GM19324 (cell line): ENCODE measurements around the gene CYTH3.
"Not testable (repeated sequence)": the region's sequence is repeated elsewhere in the genome, so short reads cannot be mapped to it uniquely, and the experiment has no call there.

ENCODE experiments used
- ATAC-seq: cut with Tn5 transposase; IDR thresholded peaks from one replicate; pipeline ENCODE4 v1.9.1; 2021; ENCODE audit warnings: mild to moderate bottlenecking, moderate library complexity; ENCODE audit not compliant: unreplicated experiment, low FRiP score

Gene CYTH3

DNA sequence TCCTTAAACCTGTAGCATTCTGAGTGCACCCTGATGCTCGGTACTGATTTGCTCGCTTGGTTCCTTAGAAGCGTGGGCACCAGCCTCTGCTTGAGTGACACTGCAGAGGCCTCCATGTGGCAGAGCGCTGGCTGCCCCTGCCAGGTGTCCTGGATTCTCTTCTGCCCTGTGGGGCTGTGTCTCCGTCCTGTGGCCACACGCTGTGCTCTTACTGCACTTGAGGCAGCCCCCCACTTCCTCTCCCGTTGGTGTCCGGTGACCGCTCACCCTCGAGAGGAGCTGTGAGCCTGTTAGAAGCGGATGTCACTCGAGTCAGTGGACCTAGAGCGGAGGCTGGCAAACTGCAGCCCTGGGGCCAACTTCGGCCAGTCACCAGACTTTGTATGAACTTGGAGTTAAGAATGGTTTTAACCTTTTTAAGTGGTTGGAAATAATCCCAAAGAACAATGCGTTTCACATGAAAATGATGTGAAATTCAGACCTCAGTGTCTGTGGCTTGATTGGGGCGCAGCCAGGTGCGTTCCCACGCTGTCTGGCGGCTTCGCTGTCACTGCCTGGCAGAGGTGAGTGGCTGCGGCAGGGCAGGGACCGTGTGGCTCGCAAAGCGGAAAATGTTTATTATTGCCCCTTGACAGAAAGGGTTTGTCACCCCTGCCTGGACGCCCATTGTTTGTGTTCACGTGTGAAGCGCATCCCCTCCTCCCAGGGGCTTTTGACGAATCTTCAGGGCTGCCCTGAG is 114.6 kb downstream of the CYTH3 start:
- no peak for ATAC-seq

DNA sequence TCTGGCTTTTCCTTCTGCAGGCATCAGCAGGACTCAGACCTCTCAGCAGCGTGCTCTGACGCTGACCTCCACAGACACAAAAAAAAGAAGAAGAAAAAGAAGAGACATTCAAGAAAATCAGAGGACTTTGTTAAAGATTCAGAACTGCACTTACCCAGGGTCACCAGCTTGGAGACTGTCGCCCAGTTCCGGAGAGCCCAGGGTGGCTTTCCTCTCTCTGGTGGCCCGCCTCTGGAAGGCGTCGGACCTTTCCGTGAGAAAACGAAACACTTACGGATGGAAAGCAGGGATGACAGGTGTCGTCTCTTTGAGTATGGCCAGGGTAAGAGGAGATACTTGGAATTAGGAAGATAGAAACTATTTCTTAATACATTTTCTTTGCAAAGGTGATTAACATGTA is 115.7 kb downstream of the CYTH3 start:
- ATAC-seq: no peak

DNA sequence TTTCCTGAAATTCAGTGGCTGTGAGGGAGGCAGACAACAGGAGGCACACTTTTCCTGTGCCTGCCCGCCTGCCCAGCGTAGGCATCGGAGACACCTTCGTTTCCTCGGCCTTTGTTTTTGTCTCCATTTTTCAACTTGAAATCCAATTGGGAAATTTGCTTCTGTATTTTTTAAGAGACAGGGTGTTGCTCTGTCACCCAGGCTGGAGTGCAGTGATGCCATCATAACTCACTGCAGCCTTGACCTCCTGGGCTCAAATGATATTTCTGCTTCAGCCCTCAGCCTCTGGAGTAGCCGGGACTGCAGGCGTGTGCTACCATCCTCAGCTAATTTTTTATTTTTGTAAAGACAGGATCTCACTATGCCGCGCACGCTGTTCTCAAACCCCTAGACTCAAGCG is 116.8 kb downstream of the CYTH3 start:
- no peak for ATAC-seq

DNA sequence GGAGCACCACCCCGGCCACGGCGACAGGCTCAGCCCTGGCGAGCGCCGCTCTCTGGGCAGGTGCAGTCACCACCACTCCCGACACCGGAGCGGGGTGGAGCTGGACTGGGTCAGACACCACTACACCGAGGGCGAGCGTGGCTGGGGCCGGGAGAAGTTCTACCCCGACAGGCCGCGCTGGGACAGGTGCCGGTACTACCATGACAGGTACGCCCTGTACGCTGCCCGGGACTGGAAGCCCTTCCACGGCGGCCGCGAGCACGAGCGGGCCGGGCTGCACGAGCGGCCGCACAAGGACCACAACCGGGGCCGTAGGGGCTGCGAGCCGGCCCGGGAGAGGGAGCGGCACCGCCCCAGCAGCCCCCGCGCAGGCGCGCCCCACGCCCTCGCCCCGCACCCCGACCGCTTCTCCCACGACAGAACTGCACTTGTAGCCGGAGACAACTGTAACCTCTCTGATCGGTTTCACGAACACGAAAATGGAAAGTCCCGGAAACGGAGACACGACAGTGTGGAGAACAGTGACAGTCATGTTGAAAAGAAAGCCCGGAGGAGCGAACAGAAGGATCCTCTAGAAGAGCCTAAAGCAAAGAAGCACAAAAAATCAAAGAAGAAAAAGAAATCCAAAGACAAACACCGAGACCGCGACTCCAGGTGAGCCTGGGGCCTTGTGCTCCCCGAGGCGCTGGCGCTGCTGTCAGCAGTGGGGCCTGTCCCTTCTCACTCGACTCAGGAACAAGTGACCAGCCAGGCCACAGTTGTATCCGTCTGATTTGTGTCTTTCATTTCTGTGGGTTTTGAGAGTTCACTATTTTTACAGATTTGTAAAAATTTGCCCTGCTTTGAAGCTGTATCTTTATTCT is 117.7 kb downstream of the CYTH3 start:
- no peak for ATAC-seq

DNA sequence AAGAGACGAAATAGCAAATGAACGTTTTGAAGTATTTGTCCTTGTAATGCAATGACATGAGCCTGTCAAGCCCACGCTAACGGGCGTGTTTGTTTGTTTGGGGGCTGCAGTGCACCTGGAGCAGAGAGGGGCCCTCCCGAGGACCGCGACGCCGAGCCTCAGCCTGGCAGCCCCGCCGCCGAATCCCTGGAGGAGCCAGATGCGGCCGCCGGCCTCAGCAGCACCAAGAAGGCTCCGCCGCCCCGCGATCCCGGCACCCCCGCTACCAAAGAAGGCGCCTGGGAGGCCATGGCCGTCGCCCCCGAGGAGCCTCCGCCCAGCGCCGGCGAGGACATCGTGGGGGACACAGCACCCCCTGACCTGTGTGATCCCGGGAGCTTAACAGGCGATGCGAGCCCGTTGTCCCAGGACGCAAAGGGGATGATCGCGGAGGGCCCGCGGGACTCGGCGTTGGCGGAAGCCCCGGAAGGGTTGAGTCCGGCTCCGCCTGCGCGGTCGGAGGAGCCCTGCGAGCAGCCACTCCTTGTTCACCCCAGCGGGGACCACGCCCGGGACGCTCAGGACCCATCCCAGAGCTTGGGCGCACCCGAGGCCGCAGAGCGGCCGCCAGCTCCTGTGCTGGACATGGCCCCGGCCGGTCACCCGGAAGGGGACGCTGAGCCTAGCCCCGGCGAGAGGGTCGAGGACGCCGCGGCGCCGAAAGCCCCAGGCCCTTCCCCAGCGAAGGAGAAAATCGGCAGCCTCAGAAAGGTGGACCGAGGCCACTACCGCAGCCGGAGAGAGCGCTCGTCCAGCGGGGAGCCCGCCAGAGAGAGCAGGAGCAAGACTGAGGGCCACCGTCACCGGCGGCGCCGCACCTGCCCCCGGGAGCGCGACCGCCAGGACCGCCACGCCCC is 118.5 kb downstream of the CYTH3 start:
- ATAC-seq: no peak

DNA sequence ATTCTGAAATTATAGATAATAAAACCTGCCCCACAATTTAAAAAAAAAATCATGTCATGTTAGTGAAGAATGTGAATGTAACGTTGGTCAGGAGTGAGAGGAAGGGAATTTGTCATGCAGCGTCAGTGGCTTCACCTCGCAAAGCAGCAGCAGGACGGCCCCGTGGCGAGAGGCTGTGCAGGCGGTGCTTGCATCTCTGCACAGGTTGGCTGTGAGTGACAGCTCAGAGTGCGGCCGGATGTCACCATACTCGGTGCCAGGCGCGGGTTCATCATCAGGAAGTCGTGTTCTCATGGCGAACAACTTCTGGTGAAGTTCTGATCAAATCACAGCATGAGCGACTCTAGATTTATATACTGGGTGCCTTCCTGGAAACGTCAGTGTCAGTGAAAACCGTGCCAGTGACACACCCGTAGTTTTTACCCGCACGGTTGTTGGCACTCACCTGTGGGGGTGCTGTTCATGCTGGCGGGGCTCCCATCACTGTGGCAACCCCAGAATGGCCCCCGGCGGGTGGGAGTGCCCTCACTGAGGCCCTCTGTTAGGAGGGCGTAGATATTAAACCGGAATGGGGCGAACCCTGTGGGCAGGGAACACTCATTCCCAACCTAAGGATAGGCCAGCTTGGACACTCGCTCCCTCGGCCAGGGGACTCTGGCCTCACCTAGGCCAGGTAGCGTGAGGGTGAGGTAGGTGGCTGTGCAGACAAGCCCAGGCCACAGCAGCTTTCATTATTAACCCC is 120.3 kb downstream of the CYTH3 start:
- no peak for ATAC-seq

DNA sequence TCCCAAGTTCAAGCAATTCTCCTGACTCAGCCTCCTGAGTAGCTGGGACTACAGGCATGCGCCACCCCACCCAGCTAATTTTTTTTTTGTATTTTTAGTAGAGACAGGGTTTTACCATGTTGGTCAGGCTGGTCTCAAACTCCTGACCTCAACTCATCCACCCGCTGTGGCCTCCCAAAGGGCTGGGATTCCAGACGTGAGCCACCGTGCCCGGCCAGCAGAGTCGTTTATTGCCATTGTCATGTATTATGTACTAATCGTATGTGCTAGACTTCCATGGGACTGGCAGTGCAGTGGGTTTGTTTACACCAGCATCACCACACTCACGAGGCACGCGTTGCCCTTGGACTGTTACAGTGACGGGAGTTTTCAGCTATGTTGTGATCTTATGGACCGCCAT is 120.9 kb downstream of the CYTH3 start:
- not testable (repeated sequence) for ATAC-seq

DNA sequence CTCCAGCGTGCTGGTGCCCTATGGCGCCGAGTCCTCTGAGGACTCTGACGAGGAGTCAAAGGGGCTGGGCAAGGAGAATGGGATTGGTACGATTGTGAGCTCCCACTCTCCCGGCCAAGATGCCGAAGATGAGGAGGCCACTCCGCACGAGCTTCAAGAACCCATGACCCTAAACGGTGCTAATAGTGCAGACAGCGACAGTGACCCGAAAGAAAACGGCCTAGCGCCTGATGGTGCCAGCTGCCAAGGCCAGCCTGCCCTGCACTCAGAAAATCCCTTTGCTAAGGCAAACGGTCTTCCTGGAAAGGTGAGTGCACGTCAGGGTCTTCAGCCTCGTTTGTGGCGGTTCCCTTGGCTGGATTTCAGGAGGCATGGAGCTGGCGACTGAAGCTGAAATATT is 122.4 kb downstream of the CYTH3 start:
- no peak for ATAC-seq

DNA sequence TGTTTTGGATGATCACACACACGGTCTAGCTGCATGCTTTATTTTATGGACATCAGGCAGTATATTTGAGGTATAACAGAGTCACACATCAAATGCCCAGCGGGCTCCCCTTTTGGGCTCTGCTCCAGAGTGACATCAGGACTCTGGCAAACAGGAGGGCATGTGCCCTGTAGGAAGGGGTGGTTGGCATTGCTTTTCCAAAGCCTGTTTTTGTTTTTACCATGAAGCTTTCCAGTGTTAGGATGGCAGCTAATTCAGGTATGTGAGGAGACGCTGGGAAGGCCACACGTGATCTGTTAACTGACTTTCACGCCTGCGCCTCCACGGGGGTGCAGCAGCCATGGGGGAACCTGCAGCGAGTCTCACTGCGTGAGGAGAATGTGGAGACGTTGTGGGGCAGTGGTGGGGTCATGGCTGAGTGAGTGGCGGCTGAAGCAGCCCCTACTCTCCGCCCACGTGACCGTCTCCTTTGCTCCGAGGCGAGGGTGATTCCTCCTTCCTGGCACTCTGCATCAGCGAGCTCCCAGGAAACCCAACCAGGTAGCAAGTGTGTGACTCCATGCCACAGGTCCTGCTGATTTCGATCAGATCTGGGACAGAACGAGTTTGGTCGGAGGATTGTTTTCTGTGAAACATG is 123.6 kb downstream of the CYTH3 start:
- no peak for ATAC-seq

DNA sequence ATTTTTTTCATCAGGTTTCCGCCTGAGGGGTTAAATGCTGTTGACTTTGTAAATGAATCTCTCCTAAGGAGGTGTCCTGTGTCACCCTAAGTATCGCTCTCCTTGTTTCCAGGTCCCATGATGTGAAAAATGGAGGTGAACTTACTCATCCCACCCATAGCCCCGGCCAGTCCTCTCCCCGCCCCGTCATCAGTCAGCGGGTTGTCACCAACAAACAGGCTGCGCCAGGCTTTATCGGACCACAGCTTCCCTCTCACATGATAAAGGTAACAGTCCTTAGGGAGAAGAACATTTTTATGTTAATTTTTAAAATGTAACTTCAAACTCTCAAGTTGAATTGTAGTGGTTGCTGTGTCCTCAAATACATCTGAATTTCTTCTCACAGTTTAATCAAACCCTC is 124.8 kb downstream of the CYTH3 start:
- no peak for ATAC-seq

DNA sequence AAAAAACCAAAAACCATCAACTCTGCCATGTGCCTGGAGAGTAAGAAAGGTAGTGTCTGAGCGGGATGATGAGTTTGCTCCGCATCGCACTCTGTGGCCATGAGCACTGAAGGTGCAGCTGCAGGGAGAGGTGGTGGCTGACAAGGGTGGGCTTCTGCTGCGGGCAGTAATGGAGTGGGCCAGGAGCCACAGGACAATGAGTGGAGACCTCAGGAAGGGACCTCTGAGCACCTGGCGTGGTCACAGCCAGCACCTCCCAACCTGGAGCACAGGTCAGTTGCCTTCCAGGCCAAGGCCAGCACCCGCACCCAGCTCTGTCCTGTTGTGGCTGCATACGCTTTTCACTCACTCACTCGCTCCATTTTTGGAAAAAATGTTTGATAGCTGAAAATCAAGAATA is 125.8 kb downstream of the CYTH3 start:
- no peak for ATAC-seq

DNA sequence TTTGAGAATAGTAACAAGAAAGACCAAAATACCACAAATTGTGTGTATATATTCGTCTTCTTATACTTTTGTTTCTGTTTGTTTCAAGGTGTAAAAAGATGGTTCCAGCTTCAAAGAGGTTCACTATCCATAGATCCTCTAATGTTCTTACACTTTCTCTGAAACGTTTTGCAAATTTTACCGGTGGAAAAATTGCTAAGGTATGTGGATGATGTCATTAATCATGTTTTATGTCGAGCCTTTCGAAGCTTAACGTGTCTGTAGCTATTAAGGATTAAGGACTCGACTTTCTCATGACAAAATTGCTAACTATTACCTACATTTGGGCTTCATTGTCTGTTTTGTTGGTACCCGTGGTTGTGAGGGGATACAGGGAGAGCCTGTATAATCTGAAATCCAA is 128.4 kb downstream of the CYTH3 start:
- no peak for ATAC-seq

DNA sequence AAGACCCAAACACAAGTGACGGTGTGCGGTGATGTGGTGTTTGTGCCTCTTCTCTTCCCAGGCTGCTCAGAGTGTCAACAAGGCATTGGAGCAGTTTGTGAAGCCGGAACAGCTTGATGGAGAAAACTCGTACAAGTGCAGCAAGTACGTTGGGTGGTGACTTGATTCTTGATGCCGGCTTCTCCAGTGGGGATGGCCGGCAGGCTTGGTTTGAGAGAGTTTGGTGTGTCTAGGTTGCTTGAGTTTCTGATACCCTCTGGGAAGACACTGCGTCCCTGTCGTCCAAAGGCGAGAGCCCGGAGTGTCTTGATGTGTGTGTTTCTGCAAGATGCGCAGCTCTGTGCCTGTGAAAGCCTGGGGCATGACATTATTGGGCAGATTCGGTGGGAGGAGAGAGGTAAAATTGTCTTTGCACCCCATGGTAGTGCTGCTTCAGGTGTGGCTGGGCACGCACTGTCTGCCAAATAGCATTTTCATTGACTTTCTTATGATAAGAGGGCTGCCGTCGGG is 129.5 kb downstream of the CYTH3 start:
- ATAC-seq: no peak

DNA sequence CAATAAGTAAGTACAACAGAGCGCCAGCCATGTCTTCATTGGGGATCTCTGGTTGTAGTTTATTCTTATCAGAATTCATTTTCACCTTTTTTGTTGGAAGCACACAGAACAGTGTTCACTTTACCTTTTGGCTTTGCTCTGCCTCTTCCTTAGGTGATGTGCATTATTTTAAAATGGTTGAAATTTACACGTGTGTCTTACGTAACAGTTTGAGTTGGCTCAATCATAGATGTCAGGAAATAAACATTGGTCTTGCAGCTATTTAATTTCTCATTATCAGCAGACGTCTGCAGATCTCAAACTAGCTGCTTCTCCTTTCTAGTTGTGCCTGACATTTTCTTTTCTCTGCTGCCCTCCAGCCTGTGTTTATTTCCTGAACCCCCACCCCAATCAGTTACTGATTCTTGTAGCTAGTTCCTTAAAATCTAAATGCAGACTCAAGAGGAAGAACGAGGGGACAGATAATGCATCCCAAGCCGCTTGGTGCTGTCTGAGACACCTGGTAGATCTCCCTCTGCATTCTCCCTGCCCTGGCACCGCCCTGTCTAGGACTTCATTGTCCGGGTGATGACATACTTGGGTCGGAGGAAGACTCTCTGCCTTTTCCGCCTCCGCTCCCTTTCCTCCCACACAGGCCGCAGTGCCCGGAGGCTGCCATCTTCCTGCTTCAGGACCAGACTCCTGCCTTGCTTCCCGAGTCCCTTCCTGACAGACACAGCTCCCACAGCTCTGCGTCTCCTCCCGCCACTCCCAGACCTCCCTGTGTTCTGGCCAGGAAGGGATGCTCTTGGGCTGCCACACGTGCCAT is 133.0 kb downstream of the CYTH3 start:
- no peak for ATAC-seq

DNA sequence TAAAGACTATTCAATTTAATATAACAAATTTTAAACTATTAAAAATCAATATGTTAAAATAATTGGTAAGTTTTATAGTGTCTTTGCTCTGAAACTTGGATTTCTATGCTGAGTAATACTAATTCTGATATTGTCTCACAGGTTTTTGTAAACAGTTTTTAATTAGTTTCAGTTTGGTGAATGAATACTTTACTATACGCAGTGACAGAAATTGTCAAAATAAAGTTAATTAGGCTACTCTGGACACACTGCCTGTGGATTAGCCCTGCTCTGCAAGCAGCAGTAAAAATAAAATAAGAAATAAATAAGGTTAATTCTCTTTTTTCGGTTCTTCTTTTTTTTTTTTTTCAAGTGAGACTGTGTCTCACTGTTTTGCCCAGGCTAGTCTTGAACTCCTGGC is 135.9 kb downstream of the CYTH3 start:
- no peak for ATAC-seq

DNA sequence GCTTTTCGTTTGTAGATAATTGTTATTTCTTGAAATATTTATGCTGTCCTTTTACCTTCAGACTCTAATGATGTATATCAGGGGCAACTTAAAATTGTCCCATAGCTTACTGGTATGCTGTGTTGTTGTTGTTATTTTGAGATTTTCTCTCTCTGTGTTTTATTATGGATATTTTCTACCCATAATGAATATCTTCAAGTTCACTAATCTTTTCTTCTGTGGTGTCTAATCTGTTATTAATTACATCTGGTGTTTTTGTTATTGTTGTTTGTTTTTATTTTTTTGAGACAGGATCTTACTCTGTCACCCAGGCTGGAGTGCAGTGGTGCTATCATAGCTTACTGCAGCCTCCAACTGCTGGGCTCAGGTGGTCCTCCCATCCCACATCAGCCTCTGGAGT is 139.2 kb downstream of the CYTH3 start:
- ATAC-seq: no peak

DNA sequence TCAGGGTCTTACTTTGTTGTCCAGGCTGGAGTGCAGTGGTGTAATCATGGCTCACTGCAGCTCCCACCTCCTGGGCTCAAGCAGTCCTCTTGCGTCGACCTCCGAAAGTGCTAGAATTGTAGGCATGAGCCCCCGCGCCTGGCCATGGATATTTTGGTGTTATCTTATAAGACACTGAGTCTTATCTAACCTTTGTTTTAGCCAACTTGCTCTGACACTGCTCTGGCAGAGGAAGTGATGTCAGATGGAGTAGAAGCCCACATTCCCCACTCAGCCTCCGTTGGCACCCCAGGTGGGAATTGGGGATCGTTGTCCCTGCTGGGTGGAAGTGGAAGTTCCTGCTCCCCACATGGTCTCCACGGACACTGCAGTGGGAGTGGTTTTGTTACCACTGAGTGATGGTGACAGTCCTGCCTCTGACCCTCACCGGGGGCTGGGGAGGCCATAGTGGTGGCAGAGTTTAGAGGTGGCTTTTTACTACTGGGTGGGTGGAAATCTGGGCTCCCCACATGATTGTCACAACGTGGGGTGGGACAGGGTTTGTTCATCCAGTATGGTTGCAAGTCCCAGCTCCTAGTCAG is 142.3 kb downstream of the CYTH3 start:
- ATAC-seq: no peak

DNA sequence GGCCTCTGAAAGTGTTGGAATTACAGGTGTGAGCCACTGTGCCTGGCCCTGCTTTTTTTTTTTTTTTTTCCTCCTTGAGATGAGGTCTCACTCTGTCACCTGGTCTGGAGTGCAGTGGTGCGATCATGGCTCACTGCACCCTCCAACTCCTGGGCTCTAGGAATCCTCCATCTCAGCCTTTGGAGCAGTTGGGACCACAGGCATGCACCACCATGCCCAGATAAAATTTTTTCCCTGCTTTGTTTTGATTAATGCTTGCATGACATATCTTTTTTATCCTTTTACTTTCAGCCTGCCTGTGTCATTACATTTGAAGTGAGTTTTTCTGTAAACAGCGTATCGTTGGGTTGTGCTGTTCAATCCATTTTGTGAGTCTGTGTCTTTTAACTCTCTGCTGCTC is 144.2 kb downstream of the CYTH3 start:
- ATAC-seq: no peak

DNA sequence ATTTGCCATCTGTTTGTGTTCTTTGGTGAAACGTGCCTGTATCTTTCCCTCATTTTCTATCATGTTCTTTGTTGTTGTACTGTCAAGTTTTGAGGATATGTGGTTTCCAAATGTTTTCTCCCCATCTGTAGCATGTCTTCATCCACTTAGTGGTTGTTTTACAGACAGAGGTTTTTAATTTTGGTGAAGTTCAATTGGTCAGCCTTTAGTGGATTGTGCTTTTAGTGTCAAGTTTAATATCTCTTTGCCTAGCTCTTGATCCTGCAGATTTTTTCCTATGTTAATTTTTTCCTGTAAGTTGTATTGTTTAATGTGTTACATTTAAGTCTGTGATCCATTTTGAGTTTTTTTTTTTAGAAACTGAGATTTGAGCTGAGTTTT is 145.3 kb downstream of the CYTH3 start:
- no peak for ATAC-seq
